ENCODE results near the gene ADORA1.

DNA sequence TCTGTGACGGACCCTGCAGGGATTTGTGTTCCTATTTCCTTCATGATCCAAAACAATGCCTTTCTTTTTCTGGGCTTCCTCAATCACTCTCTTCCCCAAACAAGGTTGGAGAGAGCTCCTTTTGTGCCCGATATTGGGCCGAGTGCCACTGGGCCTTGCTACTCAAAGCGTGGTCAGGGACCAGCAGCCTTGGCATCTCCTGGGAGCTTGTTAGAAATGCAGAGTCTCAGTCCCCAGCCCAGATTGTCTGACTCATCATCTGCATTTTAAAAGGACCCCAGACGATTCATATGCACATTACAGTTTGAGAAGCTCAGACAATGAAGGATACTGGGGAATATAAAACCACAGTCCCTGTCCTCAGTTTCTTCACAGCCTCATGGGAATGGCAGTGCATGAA, 19.9 kb downstream of the ADORA1 start:
- TF ChIP-seq, protein P1, sequence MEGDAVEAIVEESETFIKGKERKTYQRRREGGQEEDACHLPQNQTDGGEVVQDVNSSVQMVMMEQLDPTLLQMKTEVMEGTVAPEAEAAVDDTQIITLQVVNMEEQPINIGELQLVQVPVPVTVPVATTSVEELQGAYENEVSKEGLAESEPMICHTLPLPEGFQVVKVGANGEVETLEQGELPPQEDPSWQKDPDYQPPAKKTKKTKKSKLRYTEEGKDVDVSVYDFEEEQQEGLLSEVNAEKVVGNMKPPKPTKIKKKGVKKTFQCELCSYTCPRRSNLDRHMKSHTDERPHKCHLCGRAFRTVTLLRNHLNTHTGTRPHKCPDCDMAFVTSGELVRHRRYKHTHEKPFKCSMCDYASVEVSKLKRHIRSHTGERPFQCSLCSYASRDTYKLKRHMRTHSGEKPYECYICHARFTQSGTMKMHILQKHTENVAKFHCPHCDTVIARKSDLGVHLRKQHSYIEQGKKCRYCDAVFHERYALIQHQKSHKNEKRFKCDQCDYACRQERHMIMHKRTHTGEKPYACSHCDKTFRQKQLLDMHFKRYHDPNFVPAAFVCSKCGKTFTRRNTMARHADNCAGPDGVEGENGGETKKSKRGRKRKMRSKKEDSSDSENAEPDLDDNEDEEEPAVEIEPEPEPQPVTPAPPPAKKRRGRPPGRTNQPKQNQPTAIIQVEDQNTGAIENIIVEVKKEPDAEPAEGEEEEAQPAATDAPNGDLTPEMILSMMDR (conservative IDR thresholded peaks at IDR 0.05; ENCODE audit: low read length): no peak
- no peak for TF ChIP-seq EZH2phosphoT487 (IDR thresholded peaks at IDR 0.05; ENCODE audit: borderline replicate concordance, low read depth, low read length)
